ENCODE measurements around the gene BPIFB3. TPM values are rescaled to one million over a fixed set of nuclear protein-coding genes. Genes with fewer than 3 reads are reported as not detected.

The BPIFB3 gene
- total RNA-seq, 1 experiment from 2014 or later, result not detected

GRCh38 chr20:33005132-33005566 lies 48.6 kb upstream of the BPIFB3 start:
- Histone ChIP-seq H3K9me3 (peaks cover 10% of the 10 kb centered on the region), H3K27me3 (replicated peaks; ENCODE audit: control insufficient read depth, insufficient read depth, low read length) (no peaks in the 10 kb centered on the region; the same call in 1 of the 2 replicates), H3K4me3 (ENCODE audit: low read depth, low read length) (no peak overlapping the region), H3K4me1 (no peaks in the 10 kb centered on the region), H3K36me3 (ENCODE audit: control insufficient read depth, insufficient read depth, low read length) (no peaks in the 10 kb centered on the region)
- peak; percentile 59 to 84 for TF ChIP-seq CTCF (IDR thresholded peaks at IDR 0.05; ENCODE audit: insufficient read depth in 1 of 2, low read depth in 1 of 2, low read length in 1 of 2, severe bottlenecking in 1 of 2, unreplicated experiment in 1 of 2)
- no TSS peak for BruUV-seq (replicated peaks)
- ChIA-PET CTCF (no interaction called here), POLR2A (no interaction called here)
- Mint-ChIP-seq H3K4me3 (ENCODE audit: unreplicated experiment) (no peak overlapping the region), H3K27me3 (ENCODE audit: insufficient read depth, unreplicated experiment) (peaks cover 18% of the 10 kb centered on the region), H3K4me1 (ENCODE audit: low read depth, unreplicated experiment) (no peaks in the 10 kb centered on the region), H3K36me3 (ENCODE audit: insufficient read depth, unreplicated experiment) (no peaks in the 10 kb centered on the region), H3K27ac (ENCODE audit: unreplicated experiment) (no peak overlapping the region), H3K9me3 (ENCODE audit: unreplicated experiment) (peaks cover 10% of the 10 kb centered on the region)
- DNase-seq, result peak in 1 of 2 experiments; percentile 42
- intact Hi-C loops (cut with micrococcal nuclease; ENCODE audit: unreplicated experiment), result loop anchor here (5.0 to 10.0 kb wide), 2 partner anchors 92 to 100 kb away; no protein-coding TSS in a partner anchor

- Mint-ChIP-seq H3K4me1 (ENCODE audit: low read depth, unreplicated experiment) (no peaks in the 10 kb centered on the region), H3K27me3 (ENCODE audit: insufficient read depth, unreplicated experiment) (peaks cover 17% of the 10 kb centered on the region), H3K4me3 (ENCODE audit: unreplicated experiment) (no peak overlapping the region), H3K27ac (ENCODE audit: unreplicated experiment) (no peak overlapping the region), H3K36me3 (ENCODE audit: insufficient read depth, unreplicated experiment) (no peaks in the 10 kb centered on the region), H3K9me3 (ENCODE audit: unreplicated experiment) (peaks cover 10% of the 10 kb centered on the region)
- no TSS peak for BruUV-seq (replicated peaks)
- peaks cover 10% of the 10 kb centered on the region for H3K9me3 ChIP-seq
- ChIA-PET CTCF (no interaction called here), POLR2A (no interaction called here)
- intact Hi-C loops (cut with micrococcal nuclease; ENCODE audit: unreplicated experiment), result loop anchor here (5.0 to 10.0 kb wide), 2 partner anchors 91 to 101 kb away; no protein-coding TSS in a partner anchor
- DNase-seq, result no peak
- peaks cover 3% of the 10 kb centered on the region for H3K27me3 ChIP-seq (replicated peaks; ENCODE audit: control insufficient read depth, insufficient read depth, low read length)
- no peak overlapping the region for H3K4me3 ChIP-seq (ENCODE audit: low read depth, low read length)
- H3K36me3 ChIP-seq (ENCODE audit: control insufficient read depth, insufficient read depth, low read length), result no peaks in the 10 kb centered on the region
- TF ChIP-seq CTCF (IDR thresholded peaks at IDR 0.05; ENCODE audit: insufficient read depth in 1 of 2, low read depth in 1 of 2, low read length in 1 of 2, severe bottlenecking in 1 of 2, unreplicated experiment in 1 of 2), result no peak
- no peaks in the 10 kb centered on the region for H3K4me1 ChIP-seq
Measured at GRCh38 chr20:33005908-33006775, 47.6 kb upstream of the BPIFB3 start.

- peaks cover 10% of the 10 kb centered on the region for H3K9me3 ChIP-seq
- Mint-ChIP-seq H3K27ac (ENCODE audit: unreplicated experiment) (no peak overlapping the region), H3K4me3 (ENCODE audit: unreplicated experiment) (no peak overlapping the region), H3K36me3 (ENCODE audit: insufficient read depth, unreplicated experiment) (no peaks in the 10 kb centered on the region), H3K4me1 (ENCODE audit: low read depth, unreplicated experiment) (no peaks in the 10 kb centered on the region), H3K9me3 (ENCODE audit: unreplicated experiment) (peaks cover 10% of the 10 kb centered on the region), H3K27me3 (ENCODE audit: insufficient read depth, unreplicated experiment) (peaks cover 17% of the 10 kb centered on the region)
- H3K27me3 ChIP-seq (replicated peaks; ENCODE audit: control insufficient read depth, insufficient read depth, low read length), result peaks cover 3% of the 10 kb centered on the region
- ChIA-PET POLR2A (no interaction called here), CTCF (no interaction called here)
- BruUV-seq (replicated peaks), result no TSS peak
- no peak overlapping the region for H3K4me3 ChIP-seq (ENCODE audit: low read depth, low read length)
- no peaks in the 10 kb centered on the region for H3K4me1 ChIP-seq
- intact Hi-C loops (cut with micrococcal nuclease; ENCODE audit: unreplicated experiment), result loop anchor here (5.0 to 10.0 kb wide), 2 partner anchors 90 to 102 kb away; no protein-coding TSS in a partner anchor
- H3K36me3 ChIP-seq (ENCODE audit: control insufficient read depth, insufficient read depth, low read length), result no peaks in the 10 kb centered on the region
- no peak for DNase-seq
- no peak for TF ChIP-seq CTCF (IDR thresholded peaks at IDR 0.05; ENCODE audit: insufficient read depth in 1 of 2, low read depth in 1 of 2, low read length in 1 of 2, severe bottlenecking in 1 of 2, unreplicated experiment in 1 of 2)
Measured at GRCh38 chr20:33006776-33007375, 46.8 kb upstream of the BPIFB3 start.

Measured in Caco-2 (cell line).